Muscle of back (tissue), 11 donors: ENCODE results near the gene FGD3. TPM values are rescaled to one million over a fixed set of nuclear protein-coding genes. Genes with fewer than 3 reads are reported as not detected.
"Not testable (repeated sequence)": the region's sequence is repeated elsewhere in the genome, so short reads cannot be mapped to it uniquely, and the experiment has no call there.

Source experiments
- DNase-seq, 3 donors: peaks; one replicate each; pipeline versions ENCODE4 v3.0.0 to v3.0.0-alpha.2; 2013
- polyA plus RNA-seq, 10 donors: library from polyadenylated mRNA; unstranded; fragments of 120-200 nt; gene quantifications; one replicate each; pipeline ENCODE4 v1.2.1, GENCODE V29; 2013; ENCODE audit not compliant: insufficient read length in 10 of 10

Gene FGD3
- polyA plus RNA-seq, 10 donors = 2.1 to 7.2 (median 3.6) TPM

- DNase-seq = no peak
Observed at GRCh38 chr9:93005876-93006275, 58.6 kb downstream of the FGD3 start.

- no peak for DNase-seq
Observed at GRCh38 chr9:93007529-93008058, 60.3 kb downstream of the FGD3 start.

- no peak for DNase-seq
Observed at GRCh38 chr9:93008457-93008856, 61.1 kb downstream of the FGD3 start.

- no peak for DNase-seq
Observed at GRCh38 chr9:93009337-93010015, 62.2 kb downstream of the FGD3 start.

- no peak for DNase-seq
Observed at GRCh38 chr9:93010056-93010455, 62.7 kb downstream of the FGD3 start.

- peak in 1 of 3 donors; percentile 21 for DNase-seq
Observed at GRCh38 chr9:93010704-93011103, 63.4 kb downstream of the FGD3 start.

- no peak for DNase-seq
Observed at GRCh38 chr9:93011114-93011513, 63.8 kb downstream of the FGD3 start.

GRCh38 chr9:93012963-93013855 is 65.9 kb downstream of the FGD3 start:
- DNase-seq = no peak

GRCh38 chr9:93013856-93014582 is 66.7 kb downstream of the FGD3 start:
- DNase-seq = no peak

GRCh38 chr9:93015190-93015589 is 67.9 kb downstream of the FGD3 start:
- DNase-seq = not testable (repeated sequence)

GRCh38 chr9:93017621-93018020 is 70.3 kb downstream of the FGD3 start:
- no peak for DNase-seq

- DNase-seq = no peak
Observed at GRCh38 chr9:93020151-93020550, 72.8 kb downstream of the FGD3 start.

- DNase-seq = peak in 1 of 3 donors; percentile 27
Observed at GRCh38 chr9:93020771-93021670, 73.7 kb downstream of the FGD3 start.

- no peak for DNase-seq
Observed at GRCh38 chr9:93022066-93022465, 74.7 kb downstream of the FGD3 start.

GRCh38 chr9:93022721-93023520 is 75.6 kb downstream of the FGD3 start:
- DNase-seq = no peak

GRCh38 chr9:93023521-93023815 is 76.1 kb downstream of the FGD3 start:
- no peak for DNase-seq

GRCh38 chr9:93024646-93024910 is 77.3 kb downstream of the FGD3 start:
- DNase-seq = no peak

GRCh38 chr9:93024986-93025630 is 77.8 kb downstream of the FGD3 start:
- no peak for DNase-seq

- DNase-seq = no peak
Observed at GRCh38 chr9:93025736-93026135, 78.4 kb downstream of the FGD3 start.

- no peak for DNase-seq
Observed at GRCh38 chr9:93026640-93027039, 79.3 kb downstream of the FGD3 start.
